Adrenal gland (tissue), 12 donors: ENCODE results near the gene HRG. TPM values are rescaled to one million over a fixed set of nuclear protein-coding genes. Genes with fewer than 3 reads are reported as not detected.
"Not testable (repeated sequence)": the region's sequence is repeated elsewhere in the genome, so short reads cannot be mapped to it uniquely, and the experiment has no call there.

ENCODE experiments used
- DNase-seq, 7 donors: peaks; one replicate each; pipeline ENCODE4 v3.0.0-alpha.2; 2019 to 2020
- H3K27ac ChIP-seq, 5 donors: fragments of 200-600 bp; sonication (generic) in 4 of 5; 1 replicate in 3 of 5; 2 replicates in 2 of 5; pipeline versions ENCODE4 v1.5.1 to v1.8.0; 2016 to 2020; ENCODE audit warnings: mild to moderate bottlenecking in 1 of 5
- H3K27me3 ChIP-seq: fragments of 200-600 bp; 2 replicates; pipeline ENCODE4 v1.8.0; 2021
- H3K36me3 ChIP-seq, 2 donors: fragments of 200-600 bp; replicated peaks in 1 of 2; 1 replicate in 1 of 2; 2 replicates in 1 of 2; pipeline versions ENCODE4 v1.5.1 to v1.8.0; 2018 to 2022
- H3K4me1 ChIP-seq, 2 donors: fragments of 200-600 bp; replicated peaks in 1 of 2; 1 replicate in 1 of 2; 2 replicates in 1 of 2; pipeline versions ENCODE4 v1.5.1 to v1.8.0; 2018 to 2021
- H3K4me3 ChIP-seq, 4 donors: fragments of 200-600 bp; sonication (generic) in 3 of 4; one replicate each; pipeline ENCODE4 v1.5.1; 2016 to 2018
- H3K9me3 ChIP-seq, 3 donors: fragments of 200-600 bp; sonication (generic) in 1 of 3; replicated peaks in 1 of 3; 1 replicate in 2 of 3; 2 replicates in 1 of 3; pipeline versions ENCODE4 v1.5.1 to v1.8.0; 2016 to 2021
- CTCF ChIP-seq, 6 experiments: fragments of 450-650 bp in 4 of 6; fragments of 200-600 bp in 2 of 6; sonication (generic) in 1 of 6; IDR thresholded peaks; 1 replicate in 5 of 6; 2 replicates in 1 of 6; pipeline versions ENCODE4 v1.5.1 to v1.8.0; 2016 to 2021; ENCODE audit warnings: antibody characterized with exemption in 6 of 6, mild to moderate bottlenecking in 2 of 6, moderate library complexity in 1 of 6
- POLR2A ChIP-seq, 2 donors: fragments of 450-650 bp; IDR thresholded peaks; one replicate each; pipeline ENCODE4 v1.6.1; 2017; ENCODE audit warnings: antibody characterized with exemption in 2 of 2, mild to moderate bottlenecking in 2 of 2, moderate library complexity in 1 of 2
- WGBS, 4 donors: extraction: QIAGEN DNeasy Blood & Tissue Kit in 2 of 4; methylation state at CpG; one replicate each; pipeline versions ENCODE4 v1.1.5 to v1.1.7; 2013 to 2017; 5-methylcytosine and 5-hydroxymethylcytosine counted together
- intact Hi-C, 2 donors: fragments of 100-400 bp; cut with DNase I; formaldehyde crosslinking; loops; one replicate each; pipeline versions ENCODE4 v1.14.1 to v1.15.0; 2022 to 2023
- polyA plus RNA-seq, 3 donors: library from polyadenylated mRNA; stranded (reverse); fragments of 200-250 nt in 2 of 3; fragments of 350-450 nt in 1 of 3; fragmentation: Illumina TruSeq in 1 of 3; extraction: RNeasy Lipid Tissue Mini Kit (QIAGEN cat#74804) in 1 of 3; gene quantifications; one replicate each; pipeline ENCODE4 v1.2.3, GENCODE V29; 2013 to 2014
- total RNA-seq, 9 donors: library from RNA; depleted of rRNA in 4 of 9; stranded (reverse); fragments of >200 nt in 4 of 9; fragments of 120-200 nt in 1 of 9; fragmentation: NEBNext Ultra II Directional in 1 of 9; extraction: Animal tissue kit (Norgen Biotek cat#: 25700) in 1 of 9; gene quantifications; one replicate each; pipeline versions ENCODE4 v1.1.0 to v1.2.4, GENCODE V29; 2013 to 2023
- donor health status: healthy with polysubstance abuse.
- donor health status: Bipolar disorder and iron deficiency.
- donor health status: DM: yes; HTN: yes; CAD: no.
- donor health status: DM: no; HTN: no; CAD: no.
- donor health status: DM: no; HTN: no; CAD: no.
- donor health status: DM: yes; HTN: yes; CAD: no.

Gene HRG
- total and polyA plus RNA-seq, 12 donors: 0.14 to 0.26 TPM; not detected in 10

- Histone ChIP-seq H3K27ac (no peak overlapping the region), H3K27me3 (no peaks in the 10 kb centered on the region), H3K4me1 (no peaks in the 10 kb centered on the region), H3K36me3 (no peaks in the 10 kb centered on the region), H3K9me3 (no peaks in the 10 kb centered on the region), H3K4me3 (no peak overlapping the region)
- TF ChIP-seq POLR2A (IDR thresholded peaks at IDR 0.05): no peak
- TF ChIP-seq CTCF (IDR thresholded peaks at IDR 0.05): no peak
- DNase-seq: no peak
- intact Hi-C loops: no loop called here
- 85 to 92% (median 90%) methylated on average over 2 of the region's 2 CpGs for WGBS, 4 donors
Observed at GRCh38 chr3:186696522-186696921, 30.7 kb downstream of the HRG start.

- Histone ChIP-seq H3K9me3 (no peaks in the 10 kb centered on the region), H3K4me3 (no peak overlapping the region), H3K4me1 (no peaks in the 10 kb centered on the region), H3K36me3 (no peaks in the 10 kb centered on the region), H3K27me3 (no peaks in the 10 kb centered on the region), H3K27ac (no peak overlapping the region)
- TF ChIP-seq POLR2A (IDR thresholded peaks at IDR 0.05): no peak
- TF ChIP-seq CTCF (IDR thresholded peaks at IDR 0.05): no peak
- WGBS, 4 donors: 79 to 93% (median 85%) methylated on average over 4 of the region's 4 CpGs
- DNase-seq: no peak
- intact Hi-C loops: no loop called here
Observed at GRCh38 chr3:186697510-186697909, 31.7 kb downstream of the HRG start.

GRCh38 chr3:186700267-186700666 is 34.5 kb downstream of the HRG start:
- Histone ChIP-seq H3K27ac (no peak overlapping the region), H3K36me3 (no peaks in the 10 kb centered on the region), H3K9me3 (no peaks in the 10 kb centered on the region), H3K4me3 (no peak overlapping the region), H3K4me1 (no peaks in the 10 kb centered on the region), H3K27me3 (no peaks in the 10 kb centered on the region)
- no peak for TF ChIP-seq CTCF (IDR thresholded peaks at IDR 0.05)
- no peak for TF ChIP-seq POLR2A (IDR thresholded peaks at IDR 0.05)
- DNase-seq: no peak
- intact Hi-C loops: no loop called here
- WGBS, 4 donors: 82 to 91% (median 89%) methylated on average over 3 of the region's 3 CpGs

GRCh38 chr3:186702451-186702850 is 36.6 kb downstream of the HRG start:
- not testable (repeated sequence) for H3K4me1 ChIP-seq

GRCh38 chr3:186705882-186706780 is 40.3 kb downstream of the HRG start:
- no peaks in the 10 kb centered on the region for H3K36me3 ChIP-seq
- no peak for DNase-seq
- H3K9me3 ChIP-seq: no peaks in the 10 kb centered on the region
- H3K4me3 ChIP-seq: no peak overlapping the region
- H3K27ac ChIP-seq: no peak overlapping the region
- H3K27me3 ChIP-seq: no peaks in the 10 kb centered on the region
- no peak for TF ChIP-seq POLR2A (IDR thresholded peaks at IDR 0.05)
- TF ChIP-seq CTCF (IDR thresholded peaks at IDR 0.05): no peak
- intact Hi-C loops: no loop called here
- H3K4me1 ChIP-seq: no peaks in the 10 kb centered on the region
- 70 to 75% (median 74%) methylated on average over 6 of the region's 6 CpGs for WGBS, 4 donors

More at GRCh38 chr3:186702451-186702850, 36.6 kb downstream of the HRG start:
- H3K36me3 ChIP-seq, intact Hi-C loops, H3K4me3 ChIP-seq, H3K27ac ChIP-seq, DNase-seq, H3K27me3 ChIP-seq, H3K9me3 ChIP-seq: not testable (repeated sequence)
